HT1080 (cell line): ENCODE results near the gene DNASE2. TPM values are rescaled to one million over a fixed set of nuclear protein-coding genes. Genes with fewer than 3 reads are reported as not detected.
A peak's percentile ranks its signal among the peaks of the same experiment; 100 is the strongest.
"Not testable (repeated sequence)": the region's sequence is repeated elsewhere in the genome, so short reads cannot be mapped to it uniquely, and the experiment has no call there.

Source experiments
- DNase-seq: peaks from one replicate; pipeline ENCODE4 v3.0.0-alpha.2; 2015; ENCODE audit warnings: low read depth
- polyA plus RNA-seq, 2 experiments: library from polyadenylated mRNA; depleted of rRNA; stranded (reverse); fragments of >200 nt; gene quantifications; 2 replicates each; pipeline ENCODE4 v1.2.3, GENCODE V29; 2015
- total RNA-seq: library from RNA; depleted of rRNA; stranded (reverse); fragments of >200 nt; shearing (Covaris generic); gene quantifications from 2 replicates; pipeline ENCODE4 v1.2.3, GENCODE V29; 2014; rRNA removed

Gene DNASE2, protein sequence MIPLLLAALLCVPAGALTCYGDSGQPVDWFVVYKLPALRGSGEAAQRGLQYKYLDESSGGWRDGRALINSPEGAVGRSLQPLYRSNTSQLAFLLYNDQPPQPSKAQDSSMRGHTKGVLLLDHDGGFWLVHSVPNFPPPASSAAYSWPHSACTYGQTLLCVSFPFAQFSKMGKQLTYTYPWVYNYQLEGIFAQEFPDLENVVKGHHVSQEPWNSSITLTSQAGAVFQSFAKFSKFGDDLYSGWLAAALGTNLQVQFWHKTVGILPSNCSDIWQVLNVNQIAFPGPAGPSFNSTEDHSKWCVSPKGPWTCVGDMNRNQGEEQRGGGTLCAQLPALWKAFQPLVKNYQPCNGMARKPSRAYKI
- total RNA-seq, result 0.70 and 0.74 TPM in 2 replicates
- polyA plus RNA-seq (2015; cell fraction: cytosol; rRNA removed), result 2.8 TPM in 2 replicates
- polyA plus RNA-seq (2015; cell fraction: nucleus; rRNA removed), result 2.4 and 3.2 TPM in 2 replicates

DNA sequence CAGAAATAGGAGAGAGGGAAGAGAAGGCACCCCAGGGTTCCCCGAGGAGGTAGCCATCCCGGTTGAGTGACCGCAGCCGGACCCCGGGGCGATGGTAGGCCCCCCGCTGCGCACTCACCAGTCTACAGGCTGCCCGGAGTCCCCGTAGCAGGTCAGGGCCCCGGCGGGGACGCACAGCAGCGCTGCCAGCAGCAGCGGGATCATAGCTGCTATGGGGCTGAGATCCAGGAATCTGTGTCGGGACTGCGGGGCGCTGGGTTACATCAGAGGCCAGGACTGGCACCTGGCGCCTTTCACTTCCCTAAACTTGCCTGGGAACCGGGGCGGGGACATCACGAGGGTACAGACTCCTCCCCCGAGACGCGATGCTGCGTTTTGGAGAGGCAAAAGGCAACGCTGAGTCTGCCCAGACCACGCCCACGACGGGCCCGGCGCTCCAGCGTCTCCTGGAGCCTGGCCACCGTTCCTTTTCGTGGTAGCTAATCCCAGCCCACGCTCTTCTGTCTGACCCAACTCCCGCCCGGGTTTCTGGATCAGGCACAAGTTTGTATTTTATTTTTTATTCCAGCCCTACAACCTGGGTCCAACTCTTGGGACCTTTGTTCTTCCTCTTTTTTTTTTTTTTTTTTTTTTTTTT is at the start of gene DNASE2:
Gene DNASE2 (minus strand): TSS at position 278 of the 637 bp plus-strand sequence. CDS start 74 bp downstream, at position 204.
- DNase-seq, result peak; percentile 19

DNA sequence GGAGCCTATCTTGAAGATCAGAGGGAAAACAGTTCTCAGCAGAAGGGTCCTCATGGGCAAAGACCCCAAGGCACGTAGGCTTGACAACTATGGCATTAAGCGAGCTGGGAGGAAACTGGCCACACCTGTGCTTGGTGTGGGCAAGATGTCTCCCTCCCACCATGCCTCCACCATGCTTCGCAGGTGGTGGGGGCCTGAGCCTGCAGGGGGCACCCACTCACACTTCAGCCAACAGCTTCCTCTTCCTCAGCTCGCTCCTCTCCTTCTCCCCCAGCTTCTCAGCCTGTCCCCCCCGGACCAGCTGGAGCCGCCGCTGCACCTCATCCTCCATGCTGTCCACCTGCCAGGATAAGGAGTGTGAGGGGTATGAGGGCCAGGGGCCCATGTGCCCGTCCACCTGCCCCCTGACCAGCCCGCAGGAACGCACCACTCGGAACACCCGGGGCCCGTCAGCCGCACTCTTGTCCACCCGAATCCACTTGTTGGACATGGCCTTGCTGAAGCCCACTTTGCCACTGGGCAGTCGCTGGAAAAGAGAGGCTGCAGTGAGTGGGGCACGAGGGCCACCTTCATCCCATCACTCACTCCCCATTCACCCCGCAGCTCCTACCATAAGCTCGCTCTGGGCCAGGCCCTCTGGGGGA is 48.9 kb upstream of the DNASE2 start:
- DNase-seq, result no peak

DNA sequence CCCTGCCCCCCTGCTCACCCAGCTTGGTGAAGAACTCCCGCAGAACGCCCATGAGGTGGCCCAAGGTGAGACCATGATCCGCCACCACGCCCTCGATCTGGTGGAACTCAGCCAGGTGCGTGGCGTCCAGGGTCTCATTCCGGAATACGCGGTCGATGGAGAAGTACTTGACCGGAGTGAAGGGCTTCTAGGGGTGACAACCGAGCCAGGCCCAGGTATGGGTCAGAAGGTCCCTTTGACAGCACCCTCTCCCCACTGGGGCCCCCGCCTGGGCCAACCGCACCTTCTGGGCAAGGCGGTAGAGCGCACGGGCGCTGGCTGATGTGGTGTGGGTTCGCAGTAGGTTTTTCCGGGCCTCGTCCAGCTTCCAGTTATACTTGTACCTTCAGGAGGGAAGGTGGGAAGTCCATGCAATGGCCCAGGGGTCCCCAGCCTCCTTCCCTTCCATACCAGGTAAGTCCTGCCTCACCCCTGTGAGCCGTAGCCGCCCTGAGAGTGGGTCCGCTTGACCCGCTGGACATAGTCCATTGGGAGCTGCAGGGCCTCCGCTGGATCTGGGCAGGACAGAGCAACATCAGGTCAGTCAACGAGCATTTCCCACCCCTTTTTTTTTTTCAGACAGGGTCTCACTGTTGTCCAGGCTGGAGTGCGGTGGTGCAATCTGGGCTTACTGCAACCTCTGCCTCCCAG is 43.5 kb upstream of the DNASE2 start:
- no peak for DNase-seq

DNA sequence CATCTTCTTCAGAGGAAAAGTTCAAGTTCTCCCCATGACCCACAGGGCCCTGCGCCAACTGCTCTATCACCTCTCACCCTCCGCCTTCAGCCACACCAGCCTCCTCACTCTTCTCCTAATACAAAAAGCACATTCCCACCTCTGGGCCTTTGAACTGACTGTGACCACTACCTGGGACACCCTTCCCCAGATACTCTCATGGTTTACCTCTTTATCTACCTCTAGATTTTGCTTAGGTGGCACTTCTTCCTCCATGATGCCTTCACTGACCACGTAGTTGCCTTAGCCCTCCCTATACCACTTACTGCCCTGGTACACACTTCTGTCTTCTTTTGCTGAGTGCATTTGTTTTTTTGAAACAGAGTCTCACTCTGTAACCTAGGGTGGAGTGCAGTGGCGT is 41.7 kb upstream of the DNASE2 start:
- DNase-seq, result no peak

DNA sequence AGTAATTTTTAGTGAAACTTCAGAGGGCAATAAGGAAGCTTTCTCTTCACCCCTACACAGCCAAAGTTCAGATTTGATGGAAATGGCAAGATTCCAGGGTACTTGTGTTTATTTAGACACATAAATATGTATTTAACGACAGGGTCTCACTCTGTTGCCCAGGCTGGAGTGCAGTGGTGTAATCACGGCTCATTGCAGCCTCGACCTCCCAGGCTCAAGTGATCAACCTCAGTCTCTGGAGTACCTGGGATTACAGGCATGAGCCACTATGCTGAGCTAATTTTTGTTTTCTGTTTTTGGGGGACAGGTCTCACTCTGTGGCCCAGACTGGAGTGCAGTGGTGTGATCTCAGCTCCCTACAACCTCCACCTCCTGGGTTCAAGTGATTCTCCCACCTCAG is 39.8 kb upstream of the DNASE2 start:
- DNase-seq, result no peak

DNA sequence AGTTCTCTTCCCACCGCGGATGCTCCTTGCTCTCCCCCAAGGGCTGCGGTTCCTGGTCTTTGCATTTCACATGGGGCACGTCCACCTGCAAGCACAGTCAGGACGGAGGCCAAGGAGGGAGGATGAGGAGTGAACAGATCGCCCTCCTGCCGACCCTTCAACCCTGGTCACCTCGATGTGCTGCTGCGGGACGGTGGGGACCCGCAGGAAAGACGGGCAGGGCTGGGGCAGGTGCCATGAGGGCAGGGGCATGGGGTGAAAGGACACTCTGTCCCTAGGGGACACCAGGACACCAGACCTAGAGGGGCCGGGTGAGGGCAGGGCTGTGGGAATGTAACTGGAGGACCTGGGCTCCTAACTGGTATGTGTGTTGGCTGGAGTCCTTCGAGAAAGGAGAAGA is 37.0 kb upstream of the DNASE2 start:
- DNase-seq, result no peak

DNA sequence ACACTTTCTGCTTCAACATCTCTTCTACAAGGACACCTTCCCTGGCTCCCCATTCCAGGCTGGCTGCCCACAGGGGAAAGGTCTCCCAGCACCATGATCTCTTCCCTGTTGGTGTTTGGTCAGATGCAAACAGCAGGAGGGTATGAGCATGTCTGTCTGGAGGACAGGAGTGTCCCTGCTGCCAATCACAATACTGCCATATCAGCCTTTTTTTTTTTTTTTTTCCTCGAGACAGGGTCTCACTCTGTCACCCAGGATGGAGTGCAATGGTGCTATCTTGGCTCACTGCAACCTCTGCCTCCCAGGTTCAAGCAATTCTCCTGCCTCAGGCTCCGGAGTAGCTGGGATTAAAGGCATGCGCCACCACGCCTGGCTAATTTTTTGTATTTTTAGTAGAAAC is 34.6 kb upstream of the DNASE2 start:
- not testable (repeated sequence) for DNase-seq

DNA sequence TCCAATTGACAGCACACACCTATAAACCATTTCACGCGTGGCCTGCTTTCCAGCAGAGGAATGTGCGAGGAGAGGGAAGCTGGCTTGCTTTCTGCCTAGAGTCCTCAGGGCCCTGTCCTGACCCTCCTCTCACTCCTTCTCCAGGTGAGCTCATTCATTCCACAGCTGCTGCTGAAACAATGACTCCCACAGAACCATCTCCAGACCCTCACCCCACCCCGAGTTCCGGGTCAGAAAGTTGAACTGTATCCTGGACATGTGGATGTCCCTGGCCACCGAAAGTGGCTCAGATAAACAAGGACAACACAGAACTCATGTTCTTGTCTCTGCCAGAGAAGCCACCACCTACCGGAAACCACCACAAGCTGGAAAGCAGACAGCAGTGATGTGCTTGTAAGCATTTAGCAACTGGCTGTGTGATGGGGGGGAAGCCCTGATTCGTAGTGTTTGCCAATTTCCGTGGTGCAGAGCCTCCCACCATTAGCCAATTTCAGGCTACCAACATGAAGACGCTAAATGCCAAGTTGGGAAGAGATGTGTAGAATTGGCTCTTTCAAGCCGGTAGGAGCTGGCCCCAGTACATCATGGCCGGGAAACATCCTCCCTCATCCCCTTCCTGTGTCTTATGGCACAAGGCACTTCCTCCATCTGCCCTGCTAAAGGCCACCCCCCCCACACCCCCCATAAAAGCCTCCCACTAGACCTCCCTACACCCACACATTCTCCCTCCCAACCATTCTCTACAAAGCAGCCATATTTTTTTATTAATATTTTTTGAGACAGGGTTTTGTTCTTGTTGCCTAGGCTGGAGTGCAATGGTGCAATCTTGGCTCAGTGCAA is 32.8 kb upstream of the DNASE2 start:
- peak; percentile 26 for DNase-seq

DNA sequence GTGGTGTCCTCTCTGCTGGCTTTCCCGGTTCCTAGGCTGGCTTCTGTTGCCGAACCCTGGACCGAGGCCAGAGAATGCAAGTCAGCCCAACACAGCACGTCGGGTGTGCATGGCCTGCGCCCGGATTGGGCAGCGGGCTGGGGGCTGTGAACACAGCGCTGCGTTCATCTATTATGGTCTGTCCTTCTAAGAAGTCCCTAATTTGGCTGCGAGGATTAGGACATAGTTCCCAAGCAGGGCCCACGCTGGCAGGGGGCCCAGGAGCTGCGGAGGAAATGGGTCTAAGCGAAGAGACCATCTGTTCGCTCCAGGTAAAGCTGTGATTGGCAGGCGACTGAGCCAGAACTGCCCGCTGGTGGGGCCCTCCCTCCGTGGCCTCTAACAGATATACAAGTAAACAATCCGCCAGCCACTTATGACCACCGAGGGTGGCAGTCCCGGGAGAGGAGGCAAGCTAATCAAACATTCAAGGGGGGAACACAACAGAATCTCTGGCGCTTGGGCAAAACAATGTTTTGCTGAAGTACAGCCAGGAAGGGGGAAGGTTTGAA is 31.8 kb upstream of the DNASE2 start:
- no peak for DNase-seq

DNA sequence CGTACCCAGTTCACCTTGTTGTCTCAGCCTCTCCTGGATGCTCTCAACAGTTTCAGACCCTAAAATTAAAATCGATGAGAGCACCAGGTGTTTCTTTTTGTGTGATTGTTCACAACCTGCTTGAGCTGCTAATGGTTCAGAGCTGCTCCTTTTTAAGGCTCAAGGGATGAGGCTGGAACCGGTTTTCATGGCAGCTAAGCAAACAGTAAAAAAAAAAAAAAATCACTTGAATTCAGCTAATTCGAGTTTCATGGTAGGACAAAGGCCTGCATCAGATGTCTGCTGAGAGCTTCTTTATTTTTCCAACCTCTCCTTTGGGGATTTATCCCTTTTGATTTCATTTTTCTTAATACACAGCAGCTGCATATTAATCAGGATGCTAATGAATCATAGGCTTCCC is 31.3 kb upstream of the DNASE2 start:
- no peak for DNase-seq

DNA sequence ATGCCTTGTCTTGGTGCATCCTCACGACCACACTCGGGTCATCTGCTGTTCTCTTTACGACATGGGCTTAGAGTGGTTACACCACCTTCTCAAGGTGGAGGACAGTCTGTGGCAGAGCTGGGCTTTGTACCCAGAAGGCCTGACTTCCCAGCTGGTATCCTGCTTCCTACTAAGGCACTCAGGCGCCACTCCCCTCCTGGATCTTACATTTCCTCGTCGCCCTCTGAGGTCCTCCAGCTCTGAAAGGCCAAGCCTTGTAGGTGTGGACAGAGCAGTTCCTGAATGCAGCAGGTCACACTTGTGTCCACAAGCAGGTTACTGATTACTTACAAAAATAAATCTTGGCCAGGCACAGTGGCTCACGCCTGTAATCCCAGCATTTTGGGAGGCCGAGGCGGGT is 25.9 kb upstream of the DNASE2 start:
- no peak for DNase-seq

DNA sequence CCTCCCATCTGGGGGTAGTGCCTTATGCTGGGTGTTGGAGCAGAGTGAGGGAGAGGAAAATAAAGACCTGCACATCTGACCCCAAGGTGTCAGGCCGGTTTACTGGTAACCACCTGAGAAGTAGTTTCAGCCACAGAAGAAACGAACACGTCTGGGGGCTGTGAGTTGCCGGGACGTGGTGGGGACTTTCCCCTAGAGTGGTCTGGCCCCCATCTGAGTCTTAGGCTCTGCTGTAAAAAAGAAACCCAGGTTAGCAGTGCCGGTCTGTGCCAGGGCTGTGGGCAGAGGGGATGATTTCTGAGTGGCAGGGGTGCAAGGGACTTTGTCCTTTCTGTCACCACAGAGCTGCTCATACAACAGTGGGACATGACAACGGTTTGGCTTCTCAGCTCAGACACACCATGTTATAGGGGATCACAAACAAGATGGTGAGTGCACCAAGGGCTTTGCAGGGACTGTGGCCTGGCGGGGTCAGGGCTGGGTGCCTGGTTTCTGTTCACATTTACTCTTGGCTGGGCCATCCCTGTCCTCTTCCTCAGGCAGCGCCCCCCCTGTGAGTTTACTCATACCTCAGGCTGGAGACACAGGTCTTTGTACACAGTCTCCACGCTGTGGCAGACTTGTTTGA is 18.8 kb upstream of the DNASE2 start:
- DNase-seq, result no peak

DNA sequence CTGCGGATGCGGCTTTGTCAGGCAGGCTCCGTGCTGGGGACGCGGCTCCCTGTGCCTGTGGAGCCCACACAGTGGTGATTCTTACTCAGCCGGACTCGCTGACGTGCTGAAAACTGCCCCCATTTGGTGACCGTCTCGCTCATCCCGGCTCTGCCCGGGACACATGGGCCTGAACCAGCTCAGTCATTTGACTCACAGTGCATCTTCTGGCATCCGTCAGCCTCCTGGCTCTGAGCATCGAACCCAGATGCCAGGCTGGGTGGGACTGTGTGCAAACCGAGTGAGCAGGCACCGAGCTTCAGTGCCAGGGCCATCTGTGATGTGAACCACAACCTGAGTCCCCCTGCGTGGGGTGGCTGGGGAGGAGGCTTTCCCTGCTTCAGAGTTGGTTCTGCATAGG is 15.2 kb upstream of the DNASE2 start:
- DNase-seq, result no peak

DNA sequence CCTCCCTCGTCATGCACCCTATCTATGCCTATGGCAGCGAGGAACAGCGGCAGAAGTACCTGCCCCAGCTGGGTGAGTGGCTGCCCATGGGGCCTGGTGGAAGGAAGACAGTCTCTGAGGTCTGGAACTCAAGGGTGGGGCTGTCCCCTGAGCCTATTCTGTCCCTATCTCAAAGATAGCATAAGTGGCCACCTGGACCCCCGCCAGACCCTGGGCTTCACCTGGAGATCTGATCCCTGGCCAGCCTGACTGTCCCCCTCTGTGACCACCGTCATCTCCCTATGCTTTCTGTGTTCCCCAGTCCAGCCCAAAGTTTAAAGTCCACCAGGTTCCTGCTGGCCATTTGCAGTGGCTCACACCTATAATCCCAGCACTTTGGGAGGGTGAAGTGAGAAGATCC is 12.3 kb upstream of the DNASE2 start:
- no peak for DNase-seq

DNA sequence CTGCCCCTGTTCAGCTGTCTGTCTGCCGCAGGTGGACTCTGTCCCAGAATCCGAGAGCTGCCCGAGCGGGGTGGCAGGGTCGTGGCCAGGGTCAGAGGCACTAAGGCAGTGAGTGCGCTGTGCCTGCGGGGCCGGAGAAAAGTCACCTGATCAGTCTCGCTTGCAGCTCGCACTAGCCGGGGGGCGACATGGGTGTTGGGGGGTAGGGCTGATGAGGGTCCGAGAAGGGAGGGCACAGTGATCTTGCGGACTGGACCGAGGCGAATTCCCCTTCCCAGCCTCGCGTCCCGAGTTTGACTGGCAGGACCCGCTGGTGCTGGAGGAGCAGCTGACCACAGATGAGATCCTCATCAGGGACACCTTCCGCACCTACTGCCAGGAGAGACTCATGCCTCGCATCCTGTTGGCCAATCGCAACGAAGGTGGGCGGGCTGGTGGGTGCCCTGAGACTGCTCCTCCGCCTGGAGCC is 10.3 kb upstream of the DNASE2 start:
- no peak for DNase-seq

DNA sequence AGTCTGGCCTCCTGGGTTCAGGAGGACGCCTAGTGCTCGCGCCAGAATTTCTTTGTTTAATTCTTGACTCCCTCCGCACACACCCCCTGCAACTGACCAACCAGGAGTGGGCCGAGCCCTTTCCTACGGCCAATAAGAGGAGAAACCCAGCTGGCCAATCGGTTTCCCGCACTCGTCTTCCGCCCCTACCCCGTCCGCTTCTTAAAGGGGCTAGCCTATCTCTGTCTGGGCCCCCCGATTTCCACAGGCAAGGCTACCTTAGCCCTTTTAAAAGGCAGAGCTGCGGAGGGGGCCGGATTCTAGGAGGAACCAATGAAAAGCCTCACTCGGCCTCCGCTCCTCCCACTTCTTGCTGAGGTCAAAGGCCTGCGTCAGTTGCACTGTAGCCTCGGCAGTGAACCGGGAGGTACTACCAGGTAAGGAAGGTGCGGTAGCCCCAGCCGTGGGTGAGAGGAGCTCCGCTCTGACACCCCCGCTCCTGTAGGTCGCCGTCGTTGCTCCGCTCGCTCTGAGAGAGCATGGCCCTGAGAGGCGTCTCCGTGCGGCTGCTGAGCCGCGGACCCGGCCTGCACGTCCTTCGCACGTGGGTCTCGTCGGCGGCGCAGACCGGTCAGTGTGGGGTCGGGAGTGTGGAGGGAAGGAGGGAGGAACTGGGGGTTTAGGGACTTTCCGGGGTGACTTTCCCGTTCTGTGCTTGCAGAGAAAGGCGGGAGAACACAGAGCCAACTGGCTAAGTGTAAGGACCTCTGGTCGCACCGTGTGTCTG is 9.7 kb upstream of the DNASE2 start, which contains the start of gene GCDH:
Gene GCDH (plus strand): TSS at position 374 of the 766 bp plus-strand sequence. CDS start 145 bp downstream, at position 519.
- peak; percentile 99 for DNase-seq

DNA sequence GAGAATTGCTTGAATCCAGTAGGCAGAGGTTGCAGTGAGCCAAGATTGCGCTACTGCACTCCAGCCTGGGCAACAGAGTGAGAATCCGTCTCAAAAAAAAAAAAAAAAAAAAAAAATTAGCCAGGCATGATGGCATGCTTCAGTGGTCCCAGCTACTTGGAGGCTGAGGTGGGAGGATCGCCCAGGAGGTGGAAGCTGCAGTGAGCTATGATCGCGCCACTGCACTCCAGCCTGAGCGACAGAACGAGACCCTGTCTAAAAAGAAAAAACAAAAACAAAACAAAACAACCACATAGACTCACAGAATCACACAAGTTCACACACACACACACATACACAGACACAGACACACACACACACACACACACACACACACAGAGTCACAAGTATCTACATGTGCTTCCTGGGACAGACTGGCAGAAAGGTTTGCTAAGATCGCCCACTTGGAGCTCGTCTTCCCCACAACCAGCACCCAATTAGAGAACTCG is 9.1 kb upstream of the DNASE2 start:
- not testable (repeated sequence) for DNase-seq

DNA sequence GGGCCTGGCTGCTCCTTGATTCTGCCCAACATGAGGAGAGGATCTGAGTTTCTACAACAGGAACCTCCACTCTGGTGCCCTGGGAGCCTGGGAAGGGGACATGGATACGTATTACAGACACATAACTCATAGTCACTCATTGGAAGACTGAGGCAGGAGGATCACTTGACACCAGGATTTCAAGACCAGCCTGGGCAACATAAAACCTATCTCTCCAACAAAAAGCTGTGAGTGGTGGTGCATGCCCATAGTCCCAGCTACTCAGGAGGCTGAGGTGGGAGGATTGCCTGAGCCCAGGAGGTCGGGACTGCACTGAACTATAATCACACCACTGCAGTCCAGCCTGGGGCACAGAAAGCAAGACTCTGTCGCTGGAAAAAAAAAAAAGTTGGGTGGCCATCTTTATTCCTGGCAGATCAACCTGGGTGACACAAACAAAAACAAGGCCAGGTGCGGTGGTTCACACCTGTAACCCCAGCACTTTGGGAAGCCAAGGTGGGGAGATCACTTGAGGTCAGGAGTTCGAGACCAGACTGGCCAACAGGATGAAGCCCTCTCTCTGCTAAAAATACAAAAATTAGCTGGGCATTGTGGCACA is 6.9 kb upstream of the DNASE2 start:
- no peak for DNase-seq
